Measurements from ENCODE around the gene TNNI2.

TNNI2 gene

DNA sequence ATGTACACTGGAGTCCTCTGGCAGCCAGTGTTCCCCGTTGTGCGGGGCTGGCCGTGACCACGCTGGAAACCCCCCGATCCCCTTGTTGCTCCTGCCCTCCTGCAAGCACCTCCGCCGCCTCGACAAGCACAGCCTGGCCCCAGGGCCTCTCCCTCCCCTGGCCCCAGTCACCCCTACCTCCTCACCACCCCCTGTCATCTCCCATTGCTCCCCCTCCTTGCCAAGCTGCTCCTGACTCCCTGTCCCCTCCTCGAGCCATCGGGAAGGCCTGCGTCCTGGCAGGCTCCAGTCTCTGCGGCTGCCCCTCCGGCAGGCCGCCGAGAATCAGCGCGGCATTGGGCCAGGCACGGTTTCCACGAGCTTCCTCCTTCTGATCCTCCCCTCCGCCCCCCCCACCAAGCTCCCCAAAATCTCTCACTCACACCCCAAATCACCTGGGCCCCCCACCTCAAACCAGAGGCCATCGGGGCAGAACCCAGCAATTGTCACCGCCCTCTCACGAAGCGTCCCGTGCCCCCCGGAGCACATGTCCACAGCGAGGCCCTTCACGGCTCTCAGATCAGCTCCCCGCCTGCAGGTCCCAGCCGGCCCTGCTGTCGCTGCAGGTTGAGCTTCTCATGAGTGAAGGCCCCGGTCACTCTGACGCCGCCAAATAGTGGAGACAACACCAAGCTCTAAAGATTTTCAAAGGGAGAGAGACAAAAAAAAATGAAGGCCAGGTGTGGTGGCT, 8.4 kb downstream of the TNNI2 start:
- DNase-seq (ENCODE audit: low read depth): no peak

DNA sequence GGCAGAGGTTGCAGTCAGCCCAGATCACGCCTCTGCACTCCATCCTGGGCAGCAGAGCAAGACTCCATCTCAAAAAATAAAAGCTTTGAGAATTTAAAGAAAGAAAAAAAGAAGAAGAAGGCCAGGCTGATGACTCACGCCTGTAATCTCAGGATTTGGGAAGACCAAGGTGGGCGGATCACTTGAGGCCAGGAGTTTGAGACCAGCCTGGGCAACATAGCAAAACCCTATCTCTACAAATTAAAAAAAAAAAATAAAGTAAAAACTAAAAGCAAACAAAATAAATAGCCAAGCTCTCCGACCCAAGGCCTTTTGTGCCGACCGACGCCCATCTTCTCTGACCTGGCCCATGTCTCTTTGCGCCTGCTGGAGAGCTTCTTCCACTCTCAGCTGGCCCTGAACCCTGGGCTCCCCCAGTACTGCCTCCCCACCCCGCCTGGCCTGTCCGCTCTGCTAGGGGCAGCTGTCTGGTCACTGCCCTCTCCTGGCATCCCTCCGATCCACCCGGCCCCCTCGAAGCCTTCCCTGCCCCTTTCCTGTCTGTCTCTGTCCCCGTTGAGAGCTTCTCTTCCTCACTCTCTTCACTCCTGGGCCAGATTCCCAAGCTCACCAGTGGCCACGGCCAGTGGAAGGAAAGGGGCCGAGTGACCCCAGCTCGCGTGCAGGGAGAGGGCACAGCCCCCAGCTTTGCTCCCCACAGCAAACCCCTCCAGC, 9.3 kb downstream of the TNNI2 start:
- no peak for DNase-seq (ENCODE audit: low read depth)

DNA sequence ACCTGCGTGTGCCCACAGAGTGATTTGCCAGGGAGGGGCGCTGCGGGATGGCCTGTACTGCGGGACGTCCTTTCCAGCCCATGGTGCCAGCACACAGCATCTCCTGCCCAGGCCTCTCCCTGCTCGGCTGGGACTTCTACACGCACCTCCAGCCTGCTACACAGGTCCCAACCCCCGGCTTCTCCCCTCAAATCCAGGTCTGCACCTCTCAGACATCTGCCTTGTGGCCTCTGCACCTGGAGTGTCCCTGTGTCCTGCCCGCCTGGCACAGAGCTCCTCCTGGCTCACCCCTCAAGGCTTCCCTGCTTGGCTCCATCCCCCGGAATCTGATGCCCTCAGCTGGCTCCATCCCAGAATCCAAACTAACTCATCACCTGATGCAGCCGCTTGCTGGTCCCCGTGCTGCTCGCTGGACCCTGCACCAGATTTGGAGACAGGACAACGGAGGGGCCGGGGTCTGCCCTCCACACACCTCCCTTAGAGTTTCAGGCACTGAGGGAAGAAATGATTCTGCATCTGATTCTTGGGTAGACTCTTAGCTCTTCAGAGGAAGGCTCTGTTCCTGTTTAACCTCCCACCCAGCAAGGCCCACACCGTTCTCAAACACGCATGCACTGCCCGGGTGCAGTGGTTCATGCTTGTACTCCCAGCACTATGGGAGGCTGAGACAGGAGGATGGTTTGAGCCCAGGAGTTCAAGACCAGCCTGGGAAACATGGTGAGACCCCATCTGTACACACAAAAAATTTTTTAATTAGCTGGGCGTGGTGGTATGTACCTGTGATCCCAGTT, 10.1 kb downstream of the TNNI2 start:
- DNase-seq (ENCODE audit: low read depth): no peak

DNA sequence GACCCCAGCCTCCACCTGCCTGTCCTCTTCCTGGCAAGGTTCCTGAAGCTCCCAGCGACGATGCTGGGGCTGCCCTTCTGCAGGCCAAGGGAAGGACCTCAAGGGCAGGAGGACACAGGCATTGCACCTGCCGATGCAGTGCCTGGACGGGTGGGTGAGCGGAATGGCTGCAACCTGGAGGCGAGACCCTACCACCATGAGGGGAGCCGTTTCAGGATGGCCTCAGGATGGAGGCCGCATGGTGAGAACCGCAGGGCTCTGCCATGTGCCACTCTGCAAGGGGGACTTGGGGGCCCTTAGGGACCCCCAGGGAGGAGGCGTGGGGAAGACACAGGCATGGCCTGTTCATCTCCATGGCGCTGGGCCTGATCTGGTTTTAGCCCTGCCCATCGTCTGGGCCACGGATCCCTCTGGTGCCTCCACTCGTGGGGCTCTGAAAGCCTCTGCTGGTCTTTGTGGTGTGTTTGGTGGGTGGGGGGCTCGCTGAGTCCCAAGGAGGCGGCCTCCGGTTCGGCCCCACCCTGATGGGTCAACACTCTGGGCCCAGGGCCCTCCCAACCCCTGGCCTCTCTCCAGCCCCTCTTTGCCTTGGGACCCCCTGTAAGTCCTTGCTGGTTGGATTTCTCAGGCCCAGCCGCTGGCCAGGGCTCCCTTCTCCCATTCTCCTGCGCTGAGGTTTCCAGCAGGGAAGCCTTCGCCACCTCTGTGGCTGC, 12.8 kb downstream of the TNNI2 start:
- no peak for DNase-seq (ENCODE audit: low read depth)

DNA sequence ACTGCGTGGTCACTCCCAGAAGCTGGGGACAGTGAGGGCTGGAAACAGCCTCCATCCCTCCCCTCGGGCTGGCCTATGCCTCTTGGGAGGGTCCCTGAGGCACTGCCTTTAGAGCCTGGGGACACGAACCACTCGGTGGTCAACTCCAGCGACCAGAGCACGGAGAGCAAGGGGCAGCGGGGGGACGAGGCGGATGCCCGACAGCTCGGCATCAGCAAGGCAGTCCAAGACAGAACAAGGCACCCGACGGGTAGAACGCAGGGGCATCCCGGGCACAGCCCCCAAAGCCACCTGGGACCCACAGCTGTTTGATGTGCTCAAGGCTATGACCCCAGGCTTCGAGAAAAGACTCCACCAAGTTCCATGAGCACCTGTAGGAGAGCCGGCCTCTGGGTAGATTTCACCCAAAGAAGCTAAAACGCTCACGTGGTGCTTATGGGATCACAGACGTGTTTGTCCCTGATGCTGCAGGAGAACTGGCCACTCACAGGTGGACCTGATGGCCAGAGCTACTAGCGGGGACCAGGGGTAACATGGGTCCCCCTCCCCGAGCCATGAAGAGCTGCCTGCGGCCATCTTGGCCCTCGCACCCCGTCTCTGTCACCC, 13.6 kb downstream of the TNNI2 start:
- no peak for DNase-seq (ENCODE audit: low read depth)

DNA sequence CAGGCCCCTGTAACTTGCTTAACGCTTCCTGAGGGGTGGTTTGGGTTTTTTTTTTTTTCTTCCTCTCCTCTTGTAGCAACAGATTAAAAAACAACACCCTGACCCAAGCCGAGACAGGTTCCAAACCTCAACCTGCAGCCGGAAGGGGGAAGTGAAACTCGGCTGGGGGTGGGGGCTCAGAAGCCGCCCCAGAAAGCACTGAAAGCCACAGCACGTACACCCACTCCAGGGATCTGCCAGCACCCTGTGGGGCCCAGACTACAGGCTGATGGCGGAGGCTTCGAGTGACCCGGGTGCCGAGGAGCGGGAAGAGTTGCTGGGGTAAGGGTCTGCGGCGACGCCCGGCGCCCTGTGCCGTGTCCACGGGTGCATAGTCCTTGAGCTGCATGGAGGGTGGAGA, 14.1 kb downstream of the TNNI2 start, which contains the start of gene LSP1:
Gene LSP1 (plus strand): TSS at position 208 of the 400 bp plus-strand sequence. CDS start 61 bp downstream, at position 269.
- peak; percentile 61 for DNase-seq (ENCODE audit: low read depth)

DNA sequence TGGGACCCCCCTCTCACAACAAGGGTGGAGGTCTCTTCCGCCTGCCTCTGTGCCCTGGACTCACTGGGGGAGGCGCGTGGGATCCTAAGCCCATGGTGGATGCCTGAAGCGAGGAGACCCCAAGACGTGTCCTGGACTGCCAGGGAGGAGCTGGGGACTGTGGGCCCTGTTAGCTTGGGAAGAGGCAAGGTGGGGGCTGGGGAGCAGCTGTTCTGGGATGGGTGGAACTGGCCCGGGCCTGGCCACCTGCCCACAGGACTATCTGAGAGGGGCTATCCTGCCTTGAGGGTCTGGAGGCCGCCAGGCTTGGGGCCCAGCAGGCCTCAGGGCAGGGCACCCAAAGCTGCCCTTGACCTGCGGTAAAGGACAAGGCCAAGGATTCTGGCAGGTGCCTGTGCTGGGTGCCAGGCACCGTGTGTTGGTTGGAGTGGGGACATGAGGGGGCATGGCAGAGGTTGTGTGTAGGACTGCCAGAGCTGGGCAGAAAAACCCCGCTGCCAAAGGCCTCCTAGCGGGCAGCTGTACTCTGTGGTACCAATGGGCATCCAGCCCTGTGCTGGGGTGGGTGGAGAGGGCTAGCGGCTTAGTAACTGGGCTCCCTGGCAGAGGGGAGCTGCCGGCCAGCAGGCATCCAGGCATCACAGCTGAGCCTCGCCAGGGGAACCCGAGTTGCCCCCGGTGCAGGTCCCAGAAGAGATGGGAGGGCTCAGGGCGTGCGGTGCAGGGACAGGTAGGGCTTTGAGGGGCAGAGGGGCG, 14.8 kb downstream of the TNNI2 start:
- DNase-seq (ENCODE audit: low read depth): no peak

DNA sequence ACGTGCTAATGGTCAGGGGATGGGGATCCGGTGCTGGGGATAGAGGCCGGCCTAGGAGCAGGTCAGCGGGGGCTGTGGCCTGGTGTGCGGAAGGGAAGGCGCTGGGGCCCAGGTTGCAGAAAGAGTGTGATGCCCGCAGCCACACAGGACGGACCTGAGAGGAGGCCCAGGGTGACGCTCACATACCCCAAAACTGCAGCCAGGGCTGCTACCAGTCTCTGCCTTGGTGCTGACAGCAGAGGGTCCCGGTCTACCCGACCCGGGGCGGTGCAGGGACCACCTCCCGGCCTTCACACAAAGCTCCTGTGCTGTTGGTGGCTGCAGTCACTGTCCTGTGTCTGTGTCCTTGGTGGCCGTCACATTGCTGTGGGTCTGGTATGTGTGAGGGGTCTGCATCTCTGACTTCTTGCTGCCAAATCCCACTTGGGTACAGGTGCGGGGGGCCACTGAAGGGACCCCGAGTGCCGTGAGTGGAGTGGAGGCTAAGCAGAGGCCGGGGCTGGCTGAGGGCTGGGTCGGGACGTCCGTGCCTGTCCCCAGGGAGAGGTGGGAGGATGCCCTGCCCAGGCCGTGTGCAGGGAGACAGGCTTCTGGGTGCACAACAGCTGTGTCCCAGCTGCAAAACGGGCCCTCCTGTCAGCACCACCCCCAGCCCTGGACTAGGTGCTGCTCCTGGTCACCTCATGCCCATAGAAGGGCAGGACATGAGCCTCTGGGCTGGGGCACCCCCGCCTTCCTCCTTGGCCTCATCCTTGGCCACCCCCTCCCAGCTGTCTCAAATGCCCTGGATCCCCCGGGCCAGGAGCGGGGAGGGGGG, 15.6 kb downstream of the TNNI2 start:
- no peak for DNase-seq (ENCODE audit: low read depth)

DNA sequence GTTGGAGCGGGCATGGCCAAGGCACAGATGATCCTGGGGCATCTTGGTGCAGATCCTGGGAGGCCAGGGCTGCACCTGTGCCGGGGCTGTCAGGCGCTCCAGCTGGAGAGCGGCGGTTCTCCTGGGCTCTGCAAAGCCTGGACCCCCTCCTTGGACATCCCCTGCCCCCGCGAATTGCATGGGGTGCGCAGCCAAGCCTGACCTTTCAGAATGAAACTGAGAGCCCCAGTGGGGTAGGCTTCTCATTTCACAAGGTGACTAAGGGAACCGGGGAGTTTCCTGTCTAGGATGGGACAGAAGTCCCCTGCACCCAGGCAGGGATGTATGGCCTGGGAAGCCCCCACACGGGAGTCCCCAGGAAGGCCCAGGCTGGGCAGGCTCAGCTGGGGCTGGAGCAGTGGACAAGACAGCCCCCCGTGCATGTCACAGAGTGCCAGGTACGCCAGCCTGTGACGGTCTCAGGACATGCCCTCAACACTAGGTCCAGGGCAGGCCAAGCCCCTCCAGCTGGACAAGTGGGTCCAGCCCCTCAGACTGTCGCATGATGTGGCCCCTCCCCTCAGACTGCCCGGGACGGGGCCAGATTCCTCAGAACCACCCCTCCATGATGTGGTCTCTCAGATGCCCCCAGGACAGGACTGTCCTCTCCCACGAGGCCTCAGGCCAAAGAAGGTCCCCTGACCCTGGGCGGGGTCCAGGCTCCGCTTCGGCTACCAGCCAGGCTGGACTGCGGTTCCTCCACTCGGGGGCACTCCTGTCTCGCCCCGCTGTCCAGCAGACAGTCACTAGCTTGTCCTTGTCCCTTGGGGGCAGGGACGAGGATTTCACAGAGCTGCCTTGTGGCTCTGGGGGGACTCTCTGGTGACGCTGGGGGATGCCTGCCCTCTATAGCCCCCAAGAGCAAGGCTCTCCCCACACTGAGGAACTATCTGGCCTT, 16.4 kb downstream of the TNNI2 start:
- no peak for DNase-seq (ENCODE audit: low read depth)

DNA sequence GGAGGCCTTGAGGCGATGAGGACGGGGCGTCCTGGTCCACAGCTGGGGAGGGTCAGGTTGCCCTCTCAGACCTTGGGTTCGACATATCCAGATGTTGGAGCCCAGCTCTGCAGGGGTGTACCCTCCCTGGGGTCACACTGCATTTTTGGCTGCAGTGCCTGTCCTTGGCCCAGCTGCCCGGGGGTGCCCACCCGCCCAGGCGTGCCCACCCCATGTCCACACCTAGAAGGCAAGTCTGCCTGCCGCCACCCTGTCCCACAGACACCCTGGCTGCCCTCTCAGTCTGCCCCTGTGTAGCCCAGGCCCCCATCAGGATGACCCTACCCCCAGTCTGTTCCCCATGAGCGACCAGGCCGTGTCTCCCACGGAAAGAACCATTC, 17.1 kb downstream of the TNNI2 start:
- no peak for DNase-seq (ENCODE audit: low read depth)

DNA sequence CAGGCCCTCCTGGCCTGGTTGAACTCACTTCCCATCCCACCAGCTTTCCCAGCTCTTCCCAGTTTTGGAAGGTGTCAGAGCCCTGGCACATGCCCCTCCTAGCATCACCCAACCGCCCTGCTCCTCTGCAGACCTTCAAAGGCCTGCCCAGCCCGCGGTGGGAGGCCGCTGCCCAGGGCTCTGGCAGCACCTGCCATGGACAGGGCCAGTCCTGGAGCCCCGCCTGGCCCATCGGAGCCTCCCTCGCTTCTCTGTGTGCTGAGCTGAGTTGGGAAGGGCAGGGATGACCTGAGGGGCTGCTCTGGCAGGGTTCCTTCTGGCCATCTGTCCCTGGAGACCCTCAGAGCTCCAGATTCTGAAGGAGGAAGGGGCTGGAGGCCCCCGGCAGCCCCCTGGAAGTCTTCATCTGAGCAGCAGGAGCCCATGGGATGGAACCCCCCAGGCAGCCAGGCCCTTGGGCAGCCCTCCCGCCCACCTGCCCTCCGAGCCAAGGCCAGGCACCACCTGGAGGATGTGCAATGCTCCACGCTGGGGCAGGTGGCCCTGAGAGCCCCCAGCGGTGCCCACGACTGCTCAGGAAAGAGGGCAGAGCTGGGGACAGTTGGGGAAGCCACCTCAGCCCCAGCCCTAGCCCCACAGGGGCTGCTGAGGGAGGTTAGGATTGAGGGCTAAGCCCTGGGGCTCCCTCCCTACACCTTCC, 17.7 kb downstream of the TNNI2 start:
- DNase-seq (ENCODE audit: low read depth): no peak

DNA sequence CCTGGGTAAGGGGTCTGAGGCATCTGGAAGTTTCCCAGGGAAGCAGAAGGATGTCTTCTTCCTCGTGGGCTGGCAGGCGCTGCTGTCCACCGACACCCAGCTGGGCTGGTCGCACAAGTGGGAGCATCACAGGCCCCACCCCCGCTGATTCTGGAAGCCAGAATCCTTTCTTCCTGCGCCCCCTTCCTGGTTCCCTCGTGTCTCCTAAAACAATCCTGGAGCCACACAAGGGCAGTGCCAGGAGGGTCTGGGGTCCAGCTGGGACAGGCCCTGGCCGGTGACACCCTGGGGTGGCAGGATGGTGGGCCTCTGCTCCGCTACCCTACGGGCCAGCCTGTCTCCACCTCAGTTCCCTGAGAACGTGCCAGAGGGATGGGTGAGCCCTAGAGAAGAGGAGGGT, 18.3 kb downstream of the TNNI2 start:
- DNase-seq (ENCODE audit: low read depth): no peak

DNA sequence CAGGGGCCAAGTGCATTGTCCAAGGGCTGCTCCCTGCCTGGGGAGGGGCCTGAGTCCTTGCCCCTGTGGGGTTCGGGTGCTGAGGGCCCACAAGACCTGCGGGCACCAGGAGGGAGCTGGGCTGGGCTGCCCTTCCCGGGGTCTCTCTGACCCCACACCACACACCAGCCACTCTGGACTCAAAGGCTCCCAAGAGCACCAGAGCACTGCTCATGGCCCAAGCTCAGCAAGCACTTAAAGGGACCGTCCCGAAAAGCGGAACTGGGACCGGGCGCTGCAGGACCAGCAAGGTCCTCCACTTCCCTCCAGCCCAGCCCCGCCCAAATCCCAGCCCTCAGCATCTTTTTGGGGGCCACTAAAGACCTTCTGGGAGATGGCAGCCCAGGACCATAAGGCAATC, 19.4 kb downstream of the TNNI2 start:
- DNase-seq (ENCODE audit: low read depth): no peak

DNA sequence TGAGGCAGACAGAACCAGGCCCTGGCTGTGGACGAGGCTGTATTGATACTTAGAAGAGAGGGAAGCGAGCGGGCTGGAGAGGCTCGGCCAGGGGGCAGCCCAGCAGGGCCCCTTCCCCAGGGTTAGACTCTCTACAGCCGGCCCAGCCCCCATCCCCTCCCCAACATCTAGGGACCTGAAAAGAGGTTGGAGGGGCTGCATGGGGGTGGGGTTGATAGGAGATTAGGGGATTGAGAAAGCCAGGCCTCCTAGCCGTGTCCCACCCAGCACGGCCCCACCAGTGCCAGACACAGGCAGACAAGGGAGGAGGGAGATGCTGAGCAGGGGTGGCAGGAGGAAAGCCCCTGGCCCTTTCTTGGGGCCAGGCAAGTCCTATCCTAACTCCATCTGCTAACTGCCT, 19.8 kb downstream of the TNNI2 start:
- DNase-seq (ENCODE audit: low read depth): no peak

DNA sequence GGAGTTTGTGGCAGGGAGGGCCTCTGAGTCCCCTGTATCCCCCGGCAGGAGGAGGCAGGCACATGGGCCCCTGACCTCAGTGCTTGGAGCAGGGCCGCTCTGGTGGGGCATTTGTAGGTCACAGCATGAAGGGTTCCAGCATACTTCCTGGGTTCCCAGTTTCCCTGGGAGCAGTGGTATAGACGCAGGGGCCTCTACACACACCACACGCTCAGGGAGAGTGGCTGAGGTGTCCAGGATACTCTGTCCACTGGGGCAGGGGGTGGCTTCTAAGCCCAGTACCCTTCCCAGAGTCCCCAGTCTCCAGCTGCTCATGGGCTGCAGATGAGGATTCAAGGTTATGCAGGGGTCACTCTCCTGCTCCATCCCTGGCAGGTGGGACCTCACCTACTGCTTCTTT, 20.2 kb downstream of the TNNI2 start:
- no peak for DNase-seq (ENCODE audit: low read depth)

DNA sequence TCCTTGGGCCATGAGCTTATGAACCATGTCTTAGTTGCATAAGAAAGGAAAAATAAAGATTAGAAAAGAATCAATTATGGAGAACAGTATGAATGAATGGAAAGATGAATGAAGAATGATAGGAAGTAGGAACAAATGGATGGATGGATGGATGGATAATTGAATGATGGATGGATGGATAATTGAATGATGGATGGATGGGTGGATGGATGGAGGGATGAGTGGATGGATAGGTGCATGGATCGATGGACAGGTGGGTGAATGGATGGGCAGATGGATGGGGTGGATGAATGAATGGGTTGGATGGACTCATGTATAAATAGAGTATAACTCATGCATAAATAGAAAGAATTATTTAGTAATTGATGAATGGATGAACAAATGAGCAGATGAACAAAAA, 21.3 kb downstream of the TNNI2 start:
- DNase-seq (ENCODE audit: low read depth): no peak

DNA sequence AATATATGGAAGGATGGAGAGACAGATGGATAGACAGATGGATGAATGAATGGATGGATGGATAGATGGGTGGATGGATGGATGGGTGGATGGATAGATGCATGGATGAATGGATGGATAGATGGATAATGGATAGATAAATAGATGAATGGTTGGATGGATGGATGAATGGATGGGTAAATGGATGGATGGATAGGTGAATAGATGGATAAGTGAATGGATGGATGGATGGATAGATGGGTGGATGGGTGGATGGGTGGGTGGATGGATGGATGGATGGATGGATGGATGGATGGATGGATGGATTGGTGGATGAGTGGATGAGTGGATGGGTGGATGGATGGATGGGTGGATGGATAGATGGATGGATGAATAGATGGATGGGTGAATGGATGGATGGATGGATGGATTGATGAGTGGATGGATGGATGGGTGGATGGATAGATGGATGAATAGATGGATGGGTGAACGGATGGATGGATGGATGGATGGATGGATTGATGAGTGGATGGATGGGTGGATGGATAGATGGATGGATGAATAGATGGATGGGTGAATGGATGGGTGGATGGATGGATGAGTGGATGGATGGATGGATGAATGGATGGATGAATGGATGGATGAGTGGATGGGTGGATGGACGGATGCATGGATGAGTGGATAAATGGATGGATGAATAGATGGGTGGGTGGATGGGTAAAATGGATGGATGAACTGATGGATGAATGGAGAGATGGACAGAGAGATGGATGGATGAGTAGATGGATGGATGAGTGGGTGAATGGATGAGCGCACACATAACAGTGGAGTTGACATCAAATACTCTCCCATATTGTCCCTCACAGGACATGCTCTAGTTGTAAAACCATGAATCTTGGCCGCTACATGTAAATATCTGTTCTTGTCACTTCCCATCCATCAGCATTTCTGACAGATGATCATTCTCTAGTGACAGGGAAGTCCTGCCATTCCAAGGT, 22.9 kb downstream of the TNNI2 start:
- no peak for DNase-seq (ENCODE audit: low read depth)

Measured in T follicular helper cell (primary cell).